ENCODE measurements around the gene ADAMTS12.

The ADAMTS12 gene

GRCh38 chr5:33857037-33857436 lies 34.8 kb downstream of the ADAMTS12 start:
- Mint-ChIP-seq H3K27ac (peak overlapping the region; percentile 20), H3K9me3 (peaks cover 8% of the 10 kb centered on the region), H3K36me3 (ENCODE audit: low read depth) (peaks cover 10% of the 10 kb centered on the region), H3K4me1 (peaks cover 74% of the 10 kb centered on the region), H3K4me3 (no peak overlapping the region), H3K27me3 (ENCODE audit: low read depth, poor library complexity) (no peaks in the 10 kb centered on the region)
- TF ChIP-seq CTCF (IDR thresholded peaks at IDR 0.05) = no peak
- DNase-seq = no peak

- no peaks in the 10 kb centered on the region for H3K9me3 Mint-ChIP-seq
- TF ChIP-seq CTCF (IDR thresholded peaks at IDR 0.05) = no peak
- DNase-seq = no peak
- H3K27ac Mint-ChIP-seq = peak overlapping the region; percentile 94
- H3K4me1 Mint-ChIP-seq = peaks cover 87% of the 10 kb centered on the region
- H3K4me3 Mint-ChIP-seq = no peak overlapping the region
- H3K36me3 Mint-ChIP-seq (ENCODE audit: low read depth) = peaks cover 4% of the 10 kb centered on the region
- H3K27me3 Mint-ChIP-seq (ENCODE audit: low read depth, poor library complexity) = no peaks in the 10 kb centered on the region
These were observed 36.4 kb downstream of the ADAMTS12 start for GRCh38 chr5:33855396-33855795.

- no peak for TF ChIP-seq CTCF (IDR thresholded peaks at IDR 0.05)
- peak; percentile 43 for DNase-seq
- Mint-ChIP-seq H3K27ac (peak overlapping the region; percentile 94), H3K4me1 (peaks cover 90% of the 10 kb centered on the region), H3K4me3 (peak overlapping the region; percentile 56), H3K27me3 (ENCODE audit: low read depth, poor library complexity) (no peaks in the 10 kb centered on the region), H3K9me3 (no peaks in the 10 kb centered on the region), H3K36me3 (ENCODE audit: low read depth) (no peaks in the 10 kb centered on the region)
These were observed 37.0 kb downstream of the ADAMTS12 start for GRCh38 chr5:33854733-33855151.

GRCh38 chr5:33852837-33853236 lies 39.0 kb downstream of the ADAMTS12 start:
- no peaks in the 10 kb centered on the region for H3K27me3 Mint-ChIP-seq (ENCODE audit: low read depth, poor library complexity)
- H3K9me3 Mint-ChIP-seq = no peaks in the 10 kb centered on the region
- TF ChIP-seq CTCF (IDR thresholded peaks at IDR 0.05) = no peak
- DNase-seq = no peak
- H3K4me1 Mint-ChIP-seq = peaks cover 71% of the 10 kb centered on the region
- no peak overlapping the region for H3K4me3 Mint-ChIP-seq
- H3K36me3 Mint-ChIP-seq (ENCODE audit: low read depth) = no peaks in the 10 kb centered on the region
- peak overlapping the region; percentile 58 for H3K27ac Mint-ChIP-seq

GRCh38 chr5:33852319-33852718 lies 39.5 kb downstream of the ADAMTS12 start:
- no peak for TF ChIP-seq CTCF (IDR thresholded peaks at IDR 0.05)
- no peaks in the 10 kb centered on the region for H3K36me3 Mint-ChIP-seq (ENCODE audit: low read depth)
- H3K27me3 Mint-ChIP-seq (ENCODE audit: low read depth, poor library complexity) = no peaks in the 10 kb centered on the region
- no peak for DNase-seq
- peaks cover 67% of the 10 kb centered on the region for H3K4me1 Mint-ChIP-seq
- no peaks in the 10 kb centered on the region for H3K9me3 Mint-ChIP-seq
- H3K27ac Mint-ChIP-seq = no peak overlapping the region
- H3K4me3 Mint-ChIP-seq = no peak overlapping the region

GRCh38 chr5:33850100-33850594 lies 41.6 kb downstream of the ADAMTS12 start:
- H3K4me1 Mint-ChIP-seq = peaks cover 50% of the 10 kb centered on the region

More at GRCh38 chr5:33850100-33850594, 41.6 kb downstream of the ADAMTS12 start:
- Mint-ChIP-seq H3K27me3 (ENCODE audit: low read depth, poor library complexity) (no peaks in the 10 kb centered on the region), H3K27ac (no peak overlapping the region), H3K36me3 (ENCODE audit: low read depth) (peaks cover 20% of the 10 kb centered on the region), H3K4me3 (no peak overlapping the region), H3K9me3 (peaks cover 6% of the 10 kb centered on the region)
- TF ChIP-seq CTCF (IDR thresholded peaks at IDR 0.05) = no peak
- no peak for DNase-seq
